Caco-2 (cell line): ENCODE measurements around the gene ARAP3. TPM values are rescaled to one million over a fixed set of nuclear protein-coding genes. Genes with fewer than 3 reads are reported as not detected.

Source experiments
- BruUV-seq: library from RNA; stranded (reverse); fragments of 400-500 nt; replicated peaks from 2 replicates; lab custom pipeline; 2021; lab: Mats Ljungman, UMichigan
- CTCF ChIA-PET: fragments of 300-600 bp; sonication (Branson Sonifier 250); formaldehyde crosslinking; loops from one replicate; lab custom pipeline; 2022; ENCODE audit warnings: antibody characterized with exemption; lab: Charles Lee
- POLR2A ChIA-PET: fragments of 300-600 bp; sonication (Branson Sonifier 250); formaldehyde crosslinking; loops from one replicate; lab custom pipeline; 2022; ENCODE audit warnings: antibody characterized with exemption; lab: Charles Lee
- DNase-seq, 2 experiments: peaks; one replicate each; pipeline versions ENCODE4 v3.0.0 to v3.0.0-alpha.2; 2020 to 2022
- H3K27me3 ChIP-seq: replicated peaks from 2 replicates; pipeline ENCODE4 v1.6.0; 2011; ENCODE audit warnings: low read length; ENCODE audit not compliant: control insufficient read depth, insufficient read depth
- H3K36me3 ChIP-seq: 2 replicates; pipeline ENCODE4 v1.5.1; 2011; ENCODE audit warnings: low read length; ENCODE audit not compliant: control insufficient read depth, insufficient read depth
- H3K4me1 ChIP-seq: fragments of 250-450 bp; sonication (Bioruptor Pico); 2 replicates; pipeline ENCODE4 v1.5.1; 2020; ENCODE audit warnings: mild to moderate bottlenecking
- H3K4me3 ChIP-seq: 2 replicates; pipeline ENCODE4 v1.5.1; 2011; ENCODE audit warnings: low read depth, mild to moderate bottlenecking, control low read depth, low read length
- H3K9me3 ChIP-seq: fragments of 250-450 bp; sonication (Bioruptor Pico); 2 replicates; pipeline ENCODE4 v1.5.1; 2020; ENCODE audit warnings: mild to moderate bottlenecking, moderate library complexity
- H3K27ac Mint-ChIP-seq: one replicate; pipeline ENCODE4 v1.8.0; 2022; ENCODE audit warnings: mixed read lengths; ENCODE audit not compliant: unreplicated experiment
- H3K27me3 Mint-ChIP-seq: one replicate; pipeline ENCODE4 v1.8.0; 2022; ENCODE audit warnings: mixed read lengths; ENCODE audit not compliant: insufficient read depth, unreplicated experiment
- H3K36me3 Mint-ChIP-seq: one replicate; pipeline ENCODE4 v1.8.0; 2022; ENCODE audit warnings: mild to moderate bottlenecking, mixed read lengths; ENCODE audit not compliant: insufficient read depth, unreplicated experiment
- H3K4me1 Mint-ChIP-seq: one replicate; pipeline ENCODE4 v1.8.0; 2022; ENCODE audit warnings: low read depth, mixed read lengths; ENCODE audit not compliant: unreplicated experiment
- H3K4me3 Mint-ChIP-seq: one replicate; pipeline ENCODE4 v1.8.0; 2022; ENCODE audit warnings: mild to moderate bottlenecking, moderate library complexity, mixed read lengths; ENCODE audit not compliant: unreplicated experiment
- H3K9me3 Mint-ChIP-seq: one replicate; pipeline ENCODE4 v1.8.0; 2022; ENCODE audit warnings: mixed read lengths; ENCODE audit not compliant: unreplicated experiment
- CTCF ChIP-seq, 2 experiments: fragments of 200-600 bp in 1 of 2; IDR thresholded peaks; 1 replicate in 1 of 2; 2 replicates in 1 of 2; pipeline versions ENCODE4 v1.5.1 to v1.8.0; 2011 to 2022; ENCODE audit warnings: antibody characterized with exemption in 1 of 2, control low read depth in 1 of 2, inconsistent platforms in 1 of 2, low read depth in 1 of 2, low read length in 1 of 2, mild to moderate bottlenecking in 1 of 2, moderate library complexity in 1 of 2; ENCODE audit not compliant: insufficient read depth in 1 of 2, severe bottlenecking in 1 of 2, unreplicated experiment in 1 of 2
- intact Hi-C: fragments of 100-400 bp; cut with micrococcal nuclease; formaldehyde crosslinking; loops from one replicate; pipeline ENCODE4 v1.10.0; 2022; ENCODE audit not compliant: unreplicated experiment
- total RNA-seq: library from RNA; stranded (reverse); gene quantifications from 2 replicates; pipeline ENCODE4 v1.2.3, GENCODE V29; 2022

Gene ARAP3
- total RNA-seq, 1 experiment from 2014 or later = 6.3 TPM

GRCh38 chr5:141711687-141712086 lies 29.7 kb upstream of the ARAP3 start:
- Mint-ChIP-seq H3K9me3 (no peaks in the 10 kb centered on the region), H3K4me1 (peaks cover 28% of the 10 kb centered on the region)
- POLR2A ChIA-PET = no interaction called here

GRCh38 chr5:141709699-141710267 lies 27.8 kb upstream of the ARAP3 start:
- TF ChIP-seq CTCF (IDR thresholded peaks at IDR 0.05; ENCODE audit: insufficient read depth in 1 of 2, low read depth in 1 of 2, low read length in 1 of 2, severe bottlenecking in 1 of 2, unreplicated experiment in 1 of 2) = no peak
- H3K4me1 Mint-ChIP-seq = peaks cover 12% of the 10 kb centered on the region
- Histone ChIP-seq H3K36me3 (no peaks in the 10 kb centered on the region), H3K9me3 (no peaks in the 10 kb centered on the region), H3K4me1 (peaks cover 30% of the 10 kb centered on the region), H3K27me3 (no peaks in the 10 kb centered on the region), H3K4me3 (no peak overlapping the region)
- POLR2A ChIA-PET = no interaction called here
- H3K27me3 Mint-ChIP-seq = no peaks in the 10 kb centered on the region
- no peak overlapping the region for H3K4me3 Mint-ChIP-seq
- H3K9me3 Mint-ChIP-seq = no peaks in the 10 kb centered on the region
- CTCF ChIA-PET = no interaction called here
- intact Hi-C loops = no loop called here
- H3K36me3 Mint-ChIP-seq = no peaks in the 10 kb centered on the region
- BruUV-seq = no TSS peak
- no peak overlapping the region for H3K27ac Mint-ChIP-seq
- no peak for DNase-seq

More at GRCh38 chr5:141711687-141712086, 29.7 kb upstream of the ARAP3 start:
- H3K27me3 ChIP-seq = no peaks in the 10 kb centered on the region
- H3K4me3 ChIP-seq = no peak overlapping the region
- Mint-ChIP-seq H3K27ac (no peak overlapping the region), H3K27me3 (no peaks in the 10 kb centered on the region), H3K4me3 (no peak overlapping the region), H3K36me3 (no peaks in the 10 kb centered on the region)
- peaks cover 40% of the 10 kb centered on the region for H3K4me1 ChIP-seq
- intact Hi-C loops = no loop called here
- no peaks in the 10 kb centered on the region for H3K36me3 ChIP-seq
- CTCF ChIA-PET = no interaction called here
- DNase-seq = no peak
- H3K9me3 ChIP-seq = no peaks in the 10 kb centered on the region
- TF ChIP-seq CTCF (IDR thresholded peaks at IDR 0.05; ENCODE audit: insufficient read depth in 1 of 2, low read depth in 1 of 2, low read length in 1 of 2, severe bottlenecking in 1 of 2, unreplicated experiment in 1 of 2) = no peak
- BruUV-seq = no TSS peak

GRCh38 chr5:141708016-141708415 lies 26.0 kb upstream of the ARAP3 start:
- intact Hi-C loops = no loop called here
- H3K4me1 ChIP-seq = peaks cover 20% of the 10 kb centered on the region
- no peak overlapping the region for H3K4me3 Mint-ChIP-seq
- H3K27me3 Mint-ChIP-seq = no peaks in the 10 kb centered on the region
- no peaks in the 10 kb centered on the region for H3K9me3 Mint-ChIP-seq
- H3K9me3 ChIP-seq = no peaks in the 10 kb centered on the region
- H3K27ac Mint-ChIP-seq = no peak overlapping the region
- no peak overlapping the region for H3K4me3 ChIP-seq
- no TSS peak for BruUV-seq
- no peaks in the 10 kb centered on the region for H3K27me3 ChIP-seq
- CTCF ChIA-PET = no interaction called here
- no peaks in the 10 kb centered on the region for H3K4me1 Mint-ChIP-seq
- no peaks in the 10 kb centered on the region for H3K36me3 ChIP-seq
- H3K36me3 Mint-ChIP-seq = no peaks in the 10 kb centered on the region
- TF ChIP-seq CTCF (IDR thresholded peaks at IDR 0.05; ENCODE audit: insufficient read depth in 1 of 2, low read depth in 1 of 2, low read length in 1 of 2, severe bottlenecking in 1 of 2, unreplicated experiment in 1 of 2) = no peak
- DNase-seq = no peak
- POLR2A ChIA-PET = no interaction called here
